Stimulated activated CD8-positive, alpha-beta memory T cell treated with anti-CD3 and anti-CD28 coated beads, Interleukin-12 subunit alpha, Interleukin-12 subunit beta, amount 100 ng/mL, for 24 hours (primary cell): ENCODE data around the gene KLK8.

Experiments used
- DNase-seq: peaks from one replicate; pipeline ENCODE4 v3.0.0-alpha.2; 2020; ENCODE audit errors: extremely low read depth

Gene KLK8, protein sequence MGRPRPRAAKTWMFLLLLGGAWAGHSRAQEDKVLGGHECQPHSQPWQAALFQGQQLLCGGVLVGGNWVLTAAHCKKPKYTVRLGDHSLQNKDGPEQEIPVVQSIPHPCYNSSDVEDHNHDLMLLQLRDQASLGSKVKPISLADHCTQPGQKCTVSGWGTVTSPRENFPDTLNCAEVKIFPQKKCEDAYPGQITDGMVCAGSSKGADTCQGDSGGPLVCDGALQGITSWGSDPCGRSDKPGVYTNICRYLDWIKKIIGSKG

DNA sequence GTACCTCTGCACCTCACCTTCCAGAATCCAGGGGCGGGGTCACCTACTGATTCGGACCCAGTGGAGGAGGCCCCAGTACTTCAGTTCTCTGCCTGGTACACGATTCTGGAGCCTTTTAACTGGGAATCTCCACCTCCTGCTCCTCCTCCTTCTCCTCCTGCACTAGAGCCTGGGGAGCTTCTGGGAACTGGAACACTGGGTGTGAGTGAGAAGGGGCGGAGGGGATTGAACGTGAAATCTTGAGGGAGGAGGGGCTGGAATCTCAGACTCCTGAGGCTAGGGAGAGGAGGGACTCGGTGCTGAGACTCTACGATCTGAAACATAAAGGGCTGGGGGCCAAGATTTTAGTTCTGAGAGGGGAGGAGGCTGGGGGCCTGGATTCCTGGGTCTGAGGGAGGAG lies at the start of gene KLK8:
KLK8 (minus strand) TSS at position 90 of the 400 bp plus-strand sequence. CDS start 437 bp downstream, outside the sequence.
- no peak for DNase-seq

- DNase-seq: no peak
Observed at GRCh38 chr19:51047031-51047335, 45.6 kb upstream of the KLK8 start.

DNA sequence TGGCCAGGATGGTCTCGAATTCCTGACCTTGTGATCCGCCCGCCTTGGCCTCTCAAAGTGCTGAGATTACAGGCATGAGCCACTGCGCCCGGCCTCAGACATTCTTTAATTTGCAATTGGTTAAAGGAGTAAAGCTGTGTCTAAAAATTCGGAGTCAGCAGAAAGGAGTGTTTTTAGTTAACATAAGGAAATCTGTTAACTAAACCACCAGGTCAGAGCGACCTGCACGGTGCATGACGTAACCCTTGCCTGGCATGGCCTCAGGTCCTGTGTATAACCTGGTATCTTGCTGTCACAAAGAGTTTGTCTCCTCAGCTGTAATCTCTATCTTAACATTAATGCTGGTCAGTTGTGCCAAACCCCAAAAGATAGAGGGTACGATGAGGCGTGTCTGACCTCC lies 42.9 kb upstream of the KLK8 start:
- no peak for DNase-seq

DNA sequence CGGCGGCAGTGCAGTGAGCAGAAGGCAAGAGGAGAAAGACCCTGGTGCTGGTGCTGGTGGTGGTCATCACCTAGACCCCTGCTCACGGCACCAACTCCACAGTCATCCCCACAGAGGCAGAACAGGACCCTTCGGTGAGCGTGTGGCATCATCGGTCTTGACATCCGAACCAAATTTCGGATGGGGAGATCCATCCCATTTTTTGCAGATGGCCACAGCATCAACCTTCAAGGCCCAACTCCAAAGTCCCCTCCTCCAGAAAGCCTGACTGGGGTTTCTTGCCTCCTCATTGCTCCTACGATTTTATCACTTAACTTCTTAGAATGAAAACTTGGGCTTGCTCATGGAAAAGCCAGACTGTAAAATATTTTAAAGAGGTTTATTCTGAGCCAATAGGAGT lies 42.1 kb upstream of the KLK8 start:
- no peak for DNase-seq

DNA sequence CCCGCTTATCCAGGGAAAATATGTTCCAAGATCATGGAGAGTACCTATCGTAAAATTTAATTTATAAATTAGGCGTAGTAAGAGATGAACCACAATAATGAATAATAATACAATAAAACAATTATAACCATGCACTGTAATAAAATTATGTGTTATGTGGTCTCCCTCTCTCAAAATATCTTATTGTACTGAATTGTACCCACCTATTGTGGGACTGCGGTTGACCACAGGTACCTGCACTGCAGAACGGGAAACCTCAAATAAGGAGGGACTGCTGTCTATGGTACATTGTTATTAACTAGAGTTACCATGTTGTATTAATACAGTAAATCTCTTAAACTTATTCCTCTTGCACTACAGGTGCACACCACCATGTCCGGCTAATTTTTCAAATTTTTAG lies 38.7 kb upstream of the KLK8 start:
- no peak for DNase-seq

- DNase-seq: no peak
Observed at GRCh38 chr19:51036519-51036918, 35.1 kb upstream of the KLK8 start.

- DNase-seq: no peak
Observed at GRCh38 chr19:51034704-51035103, 33.3 kb upstream of the KLK8 start, which contains the start of gene KLK12. Gene KLK12, minus strand, starts transcription at chr19:51035002. Its CDS starts 381 bp downstream, at chr19:51034621.

DNA sequence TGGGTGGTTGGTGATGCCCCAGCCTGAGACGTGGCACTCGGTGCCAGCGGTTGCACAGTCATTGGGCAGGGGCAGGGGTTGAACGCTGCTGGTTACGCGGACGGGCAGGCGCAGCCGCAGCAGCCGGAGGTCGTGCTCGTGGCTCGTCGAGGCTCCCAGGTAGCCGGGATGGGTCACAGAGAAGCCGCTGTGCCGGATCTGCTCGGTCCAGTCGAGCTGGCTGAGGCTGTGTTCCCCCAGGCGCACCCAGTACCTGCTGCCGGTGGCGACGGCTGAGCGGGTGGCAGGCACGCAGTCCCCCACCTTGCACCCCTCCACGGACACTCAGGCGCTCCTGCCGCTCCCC lies 30.4 kb upstream of the KLK8 start:
- no peak for DNase-seq

DNA sequence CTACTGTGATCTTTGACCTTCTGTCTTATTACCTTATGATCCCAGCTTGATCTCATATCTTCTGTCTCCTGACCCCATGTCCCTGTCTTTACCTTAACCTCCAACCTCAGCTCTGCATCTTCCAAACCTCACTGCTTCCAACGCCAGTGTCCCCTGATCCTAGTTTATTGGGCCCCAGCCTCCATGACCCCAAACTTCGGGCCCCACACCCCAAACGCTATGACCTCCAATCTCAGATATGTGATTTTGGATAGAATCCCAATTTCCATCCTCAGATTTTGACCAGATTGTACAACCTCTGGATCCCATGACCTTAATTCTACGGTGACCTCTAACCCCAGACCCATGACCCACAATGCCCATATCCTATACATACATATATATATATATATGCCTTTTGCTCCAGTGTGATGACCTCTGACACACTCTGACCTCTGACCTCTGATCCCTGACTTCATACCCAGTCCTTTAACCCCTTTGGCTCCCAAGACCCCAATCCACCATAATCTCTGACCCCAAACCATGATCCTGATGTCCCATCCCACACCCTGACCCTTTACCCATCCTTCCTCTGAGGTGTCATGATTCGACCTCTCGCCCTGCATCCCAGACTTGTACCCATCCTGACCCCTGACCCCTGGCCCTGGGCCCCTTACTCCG lies 29.9 kb upstream of the KLK8 start:
- no peak for DNase-seq

- DNase-seq: no peak
Observed at GRCh38 chr19:51030631-51031030, 29.2 kb upstream of the KLK8 start.

GRCh38 chr19:51029718-51030117 lies 28.3 kb upstream of the KLK8 start:
- no peak for DNase-seq

DNA sequence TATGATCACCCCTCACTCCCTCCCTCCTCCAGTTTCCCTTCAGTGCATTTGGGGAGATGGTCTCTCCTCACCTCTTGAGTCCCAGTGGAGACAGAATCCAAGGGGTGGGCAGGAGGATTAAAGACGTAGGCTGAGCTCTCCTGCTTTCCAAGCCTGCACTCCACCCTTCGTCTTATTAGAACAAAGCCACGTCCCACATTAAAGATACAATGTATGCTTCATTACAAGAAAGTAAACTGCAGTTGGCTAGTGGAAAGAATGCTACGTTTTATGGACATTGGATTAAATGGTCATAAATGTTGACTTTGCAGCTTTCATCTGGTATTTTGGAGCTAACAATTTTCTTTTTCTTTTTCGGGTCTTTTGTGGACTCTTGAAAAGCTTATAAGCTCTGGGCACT lies 26.5 kb upstream of the KLK8 start:
- no peak for DNase-seq

DNA sequence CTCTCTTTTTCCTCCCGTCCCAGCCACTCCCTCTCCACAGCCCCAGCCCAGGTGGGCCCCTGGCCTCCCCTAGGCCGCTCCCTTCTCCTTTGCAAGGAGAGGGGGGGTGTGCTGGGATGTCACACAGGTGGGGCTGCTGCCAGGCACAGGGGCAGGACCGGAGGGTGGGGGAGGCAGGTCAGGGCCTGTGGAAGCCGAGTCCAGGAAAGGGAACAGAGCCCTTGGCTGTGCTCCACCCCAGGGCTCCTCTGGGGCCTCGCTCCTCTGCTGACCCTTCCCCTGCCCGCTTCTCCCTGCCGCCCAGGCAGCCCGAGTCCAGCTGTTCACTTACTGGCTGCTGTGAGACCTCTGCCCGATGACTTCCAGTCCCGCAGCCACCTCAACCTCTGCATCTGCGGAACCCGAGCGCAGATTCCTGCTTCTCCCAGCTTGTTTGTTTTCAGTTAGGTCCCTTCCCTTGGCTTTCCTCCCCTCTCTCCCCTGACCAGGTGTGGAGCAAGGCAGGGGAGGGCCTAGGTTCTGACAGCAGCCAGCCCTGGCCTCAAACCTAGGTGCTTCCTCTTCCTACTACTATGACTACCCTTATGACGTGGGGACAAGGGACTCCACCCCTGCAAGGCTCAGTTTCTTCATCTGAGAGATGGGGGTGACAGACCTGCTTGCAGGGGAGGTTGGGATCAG lies 25.9 kb upstream of the KLK8 start:
- DNase-seq: no peak

- DNase-seq: no peak
Observed at GRCh38 chr19:51026554-51026831, 25.1 kb upstream of the KLK8 start, which contains the start of gene KLK11. Gene KLK11, minus strand, starts transcription at chr19:51026616. Its CDS starts 985 bp downstream, at chr19:51025631.

DNA sequence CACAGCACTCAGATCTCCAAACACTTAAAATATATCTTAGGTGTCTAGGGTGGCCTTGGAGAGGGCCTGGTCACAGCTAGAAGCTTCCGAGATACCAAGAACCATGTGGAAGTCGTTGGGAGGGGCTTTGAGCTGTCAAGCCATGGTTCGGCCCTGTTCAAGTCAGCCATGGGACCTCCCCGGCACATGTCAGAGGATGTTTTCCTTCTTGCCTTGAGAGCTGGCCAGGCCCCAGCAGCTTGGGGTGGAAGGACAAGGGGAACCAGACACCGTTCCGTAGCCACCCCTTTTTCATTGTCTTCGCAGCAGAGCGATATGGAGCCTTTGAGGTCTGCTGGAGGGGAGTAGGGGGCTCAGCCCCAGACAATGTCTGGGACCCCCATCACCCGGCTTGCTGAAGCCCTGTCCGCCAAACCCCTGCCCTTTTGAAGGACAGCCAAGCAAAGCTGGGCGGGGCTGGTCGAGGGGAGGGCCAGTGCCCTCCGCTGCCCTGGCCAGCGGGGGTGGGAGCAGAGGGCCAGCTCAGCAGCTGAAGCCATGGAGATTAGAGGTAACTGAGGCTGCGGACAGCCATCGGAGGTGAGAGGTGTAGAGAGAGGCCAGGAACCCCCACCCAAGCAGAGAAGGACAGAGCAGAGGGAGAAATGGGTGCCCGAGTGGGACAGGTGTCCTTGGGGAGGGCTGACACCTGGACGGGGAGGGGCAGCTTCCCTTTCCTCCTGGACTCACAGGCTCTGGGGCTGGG lies 24.6 kb upstream of the KLK8 start:
- DNase-seq: no peak

DNA sequence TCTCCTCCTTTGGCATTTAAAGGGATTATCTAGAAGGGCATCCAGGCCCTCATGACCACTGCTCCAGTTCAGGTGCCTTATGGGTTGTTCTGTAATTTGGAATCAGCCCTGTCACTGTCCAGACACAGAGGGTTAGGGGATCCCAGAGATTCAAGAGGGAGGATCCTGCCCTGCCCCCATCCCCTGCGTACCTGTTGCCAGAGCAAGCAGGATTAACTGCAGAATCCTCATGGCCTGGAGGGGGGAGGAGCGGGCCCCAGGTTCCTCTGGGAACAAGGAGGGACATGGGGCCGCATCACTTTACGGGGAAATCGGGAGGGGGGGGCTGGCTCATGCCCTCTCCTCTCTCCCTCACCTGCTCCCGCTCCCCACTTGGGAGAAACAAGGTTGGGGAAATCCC lies 24.0 kb upstream of the KLK8 start:
- no peak for DNase-seq

DNA sequence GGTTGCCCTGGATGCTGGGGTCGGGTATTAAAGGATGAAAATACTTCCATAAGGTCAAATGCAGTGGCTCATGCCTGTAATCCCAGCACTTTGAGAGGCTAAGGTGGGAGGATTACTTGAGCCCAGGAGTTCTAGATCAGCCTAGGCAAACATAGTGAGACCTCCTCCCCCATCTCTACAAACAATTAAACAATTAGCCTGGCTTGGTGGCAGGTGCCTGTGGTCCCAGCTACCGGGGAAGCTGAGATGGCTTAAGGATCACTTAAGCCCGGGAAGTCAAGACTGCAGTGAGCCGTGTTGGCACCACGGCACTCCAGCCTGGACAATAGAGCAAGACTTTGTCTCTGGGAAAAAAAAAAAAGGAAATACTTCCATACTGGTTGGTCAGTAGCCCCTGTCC lies 23.5 kb upstream of the KLK8 start:
- no peak for DNase-seq

DNA sequence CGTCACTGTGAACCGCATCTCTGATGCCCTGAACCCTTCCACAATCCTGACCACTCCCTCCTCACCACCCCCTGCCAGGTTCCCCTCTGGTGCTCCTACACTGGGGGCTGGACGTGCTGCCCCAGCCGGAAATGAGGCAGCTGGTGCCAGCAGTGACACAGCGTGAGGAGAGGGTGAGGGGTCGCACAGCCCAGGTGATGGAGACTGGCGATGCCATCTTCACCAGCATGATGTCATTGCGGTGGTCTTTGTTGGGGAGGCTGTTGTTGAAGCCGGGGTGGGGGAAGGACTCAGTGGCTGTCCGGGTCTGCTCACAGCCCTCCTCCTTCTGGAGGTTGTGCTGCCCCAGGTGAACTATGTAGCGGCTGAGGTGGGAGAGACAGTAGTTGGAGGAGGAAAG lies 22.5 kb upstream of the KLK8 start:
- DNase-seq: no peak

GRCh38 chr19:51022526-51022925 lies 21.1 kb upstream of the KLK8 start:
- no peak for DNase-seq

DNA sequence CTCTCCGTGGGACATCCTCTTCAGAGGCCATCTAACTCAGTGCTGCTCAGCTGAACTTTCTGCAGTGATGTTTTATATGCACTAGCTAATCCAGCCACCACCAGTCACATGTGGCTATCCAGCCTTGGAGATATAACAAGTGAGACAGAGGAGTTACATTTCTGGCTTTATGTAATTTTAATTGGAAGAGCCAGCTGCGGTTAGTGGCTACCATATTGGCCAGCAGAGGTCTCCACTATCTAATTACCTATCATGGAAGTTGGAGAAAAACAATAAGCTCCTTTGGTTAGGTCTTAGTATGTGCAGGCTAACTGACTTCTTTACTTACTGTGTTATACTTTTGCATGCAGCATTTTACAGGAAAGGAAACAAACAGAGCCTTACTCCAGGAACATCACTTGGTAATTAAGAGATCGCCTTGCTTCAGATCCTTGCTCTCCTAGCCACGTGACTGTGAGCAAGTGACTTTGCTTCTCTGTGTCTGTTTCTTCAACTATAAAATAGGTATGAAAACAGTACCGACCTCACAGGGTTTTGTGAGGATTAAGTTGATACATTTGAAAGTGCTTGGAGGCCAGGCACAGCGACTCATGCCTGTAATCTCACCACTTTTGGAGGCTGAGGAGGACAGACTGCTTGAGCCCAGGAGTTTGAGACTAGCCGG lies 19.7 kb upstream of the KLK8 start:
- DNase-seq: no peak

GRCh38 chr19:51019544-51019925 lies 18.1 kb upstream of the KLK8 start, which contains the start of gene KLK10:
Gene KLK10, minus strand, starts transcription at chr19:51019709. Its CDS starts 579 bp downstream, at chr19:51019130.
- no peak for DNase-seq
